ENCODE results near the gene DTD1. TPM values are rescaled to one million over a fixed set of nuclear protein-coding genes. Genes with fewer than 3 reads are reported as not detected.

The DTD1 gene
- total and polyA plus RNA-seq, 2 of the 13 experiments (the other 11 are each of a cell fraction or from before 2014, with no cell fraction given) = 41.2 to 79.3 TPM

GRCh38 chr20:18754030-18754652 lies 166.3 kb downstream of the DTD1 start:
- POLR2A ChIA-PET = no interaction called here
- no peak for FAIRE-seq
- whole genome bisulfite sequencing (ENCODE audit: low lambda C conversion rate) = 78% methylated on average over 5 of the region's 5 CpGs

More at GRCh38 chr20:18754030-18754652, 166.3 kb downstream of the DTD1 start:
- Histone ChIP-seq H3K27ac (ENCODE audit: extremely low read length, insufficient read depth, low read length) (no peak overlapping the region), H3K4me3 (replicated peaks in 1 of 3; ENCODE audit: insufficient read depth in 1 of 3, low read depth in 2 of 3, low read length in 3 of 3) (no peak overlapping the region), H3K4me1 (ENCODE audit: insufficient read depth, low read length) (peaks cover 13% of the 10 kb centered on the region), H3K27me3 (ENCODE audit: control insufficient read depth in 1 of 2, insufficient read depth in 2 of 2, low read length in 2 of 2) (no peaks in the 10 kb centered on the region), H3K36me3 (replicated peaks in 1 of 2; ENCODE audit: control insufficient read depth in 1 of 2, insufficient read depth in 2 of 2, low read length in 2 of 2) (no peaks in the 10 kb centered on the region), H3K9me3 (ENCODE audit: low read length) (no peaks in the 10 kb centered on the region), H2AFZ (ENCODE audit: low read length) (no peak overlapping the region), H3K79me2 (ENCODE audit: insufficient read depth, low read length) (no peaks in the 10 kb centered on the region), H4K20me1 (ENCODE audit: insufficient read depth, low read length) (no peaks in the 10 kb centered on the region), H3K9ac (ENCODE audit: insufficient read depth, low read depth, low read length) (no peak overlapping the region), H3K4me2 (ENCODE audit: low read depth, low read length) (no peak overlapping the region)
- CTCF ChIA-PET (ENCODE audit: low intra/inter-chr PET ratio, low total read pairs) = no interaction called here
- no peak for ATAC-seq
- TF ChIP-seq ZNF225 (CRISPR knock-in tag; IDR thresholded peaks at IDR 0.05) (no peak), TGIF2 (CRISPR knock-in tag; IDR thresholded peaks at IDR 0.05) (no peak), ZNF224 (CRISPR knock-in tag; IDR thresholded peaks at IDR 0.05) (no peak), ZNF800 (CRISPR knock-in tag; IDR thresholded peaks at IDR 0.05) (no peak), ZMYM2 (CRISPR knock-in tag; IDR thresholded peaks at IDR 0.05) (no peak), GPN1 (CRISPR knock-in tag; IDR thresholded peaks at IDR 0.05; ENCODE audit: borderline replicate concordance) (no peak), SSRP1 (CRISPR knock-in tag; IDR thresholded peaks at IDR 0.05) (no peak), MTA3 (CRISPR knock-in tag; IDR thresholded peaks at IDR 0.05) (no peak), ZNF552 (CRISPR knock-in tag; IDR thresholded peaks at IDR 0.05; ENCODE audit: borderline replicate concordance) (no peak), PRPF4 (IDR thresholded peaks at IDR 0.05; ENCODE audit: low read depth, low read length, poor library complexity, severe bottlenecking) (no peak), TOE1 (CRISPR knock-in tag; IDR thresholded peaks at IDR 0.05) (no peak), EZH2 (conservative IDR thresholded peaks at IDR 0.05; ENCODE audit: low read depth, low read length) (no peak), ZNF354B (CRISPR knock-in tag; IDR thresholded peaks at IDR 0.05) (no peak), ZNF747 (CRISPR knock-in tag; IDR thresholded peaks at IDR 0.05; ENCODE audit: borderline replicate concordance) (no peak), MTF1 (CRISPR knock-in tag; IDR thresholded peaks at IDR 0.05) (no peak)
- TF ChIP-seq, protein P1, sequence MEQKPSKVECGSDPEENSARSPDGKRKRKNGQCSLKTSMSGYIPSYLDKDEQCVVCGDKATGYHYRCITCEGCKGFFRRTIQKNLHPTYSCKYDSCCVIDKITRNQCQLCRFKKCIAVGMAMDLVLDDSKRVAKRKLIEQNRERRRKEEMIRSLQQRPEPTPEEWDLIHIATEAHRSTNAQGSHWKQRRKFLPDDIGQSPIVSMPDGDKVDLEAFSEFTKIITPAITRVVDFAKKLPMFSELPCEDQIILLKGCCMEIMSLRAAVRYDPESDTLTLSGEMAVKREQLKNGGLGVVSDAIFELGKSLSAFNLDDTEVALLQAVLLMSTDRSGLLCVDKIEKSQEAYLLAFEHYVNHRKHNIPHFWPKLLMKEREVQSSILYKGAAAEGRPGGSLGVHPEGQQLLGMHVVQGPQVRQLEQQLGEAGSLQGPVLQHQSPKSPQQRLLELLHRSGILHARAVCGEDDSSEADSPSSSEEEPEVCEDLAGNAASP (CRISPR knock-in tag; IDR thresholded peaks at IDR 0.05; ENCODE audit: borderline replicate concordance) = no peak
- TF ChIP-seq, protein P2, sequence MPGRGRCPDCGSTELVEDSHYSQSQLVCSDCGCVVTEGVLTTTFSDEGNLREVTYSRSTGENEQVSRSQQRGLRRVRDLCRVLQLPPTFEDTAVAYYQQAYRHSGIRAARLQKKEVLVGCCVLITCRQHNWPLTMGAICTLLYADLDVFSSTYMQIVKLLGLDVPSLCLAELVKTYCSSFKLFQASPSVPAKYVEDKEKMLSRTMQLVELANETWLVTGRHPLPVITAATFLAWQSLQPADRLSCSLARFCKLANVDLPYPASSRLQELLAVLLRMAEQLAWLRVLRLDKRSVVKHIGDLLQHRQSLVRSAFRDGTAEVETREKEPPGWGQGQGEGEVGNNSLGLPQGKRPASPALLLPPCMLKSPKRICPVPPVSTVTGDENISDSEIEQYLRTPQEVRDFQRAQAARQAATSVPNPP (CRISPR knock-in tag; IDR thresholded peaks at IDR 0.05) = no peak
- no peak for DNase-seq (ENCODE audit: low spot score)
- in situ Hi-C loops (cut with HindIII; ENCODE audit: extremely low pct_ligation_motif_present, low pct_unique_long_range_greater_than_20kb) (no loop called here), intact Hi-C loops (cut with micrococcal nuclease; ENCODE audit: unreplicated experiment) (no loop called here)
- BruUV-seq (replicated peaks) = no TSS peak
